ENCODE results near the gene NSL1. TPM values are rescaled to one million over a fixed set of nuclear protein-coding genes. Genes with fewer than 3 reads are reported as not detected.

The NSL1 gene
- total RNA-seq, 2 donors from 2014 or later = 28.1 to 30.2 TPM

DNA sequence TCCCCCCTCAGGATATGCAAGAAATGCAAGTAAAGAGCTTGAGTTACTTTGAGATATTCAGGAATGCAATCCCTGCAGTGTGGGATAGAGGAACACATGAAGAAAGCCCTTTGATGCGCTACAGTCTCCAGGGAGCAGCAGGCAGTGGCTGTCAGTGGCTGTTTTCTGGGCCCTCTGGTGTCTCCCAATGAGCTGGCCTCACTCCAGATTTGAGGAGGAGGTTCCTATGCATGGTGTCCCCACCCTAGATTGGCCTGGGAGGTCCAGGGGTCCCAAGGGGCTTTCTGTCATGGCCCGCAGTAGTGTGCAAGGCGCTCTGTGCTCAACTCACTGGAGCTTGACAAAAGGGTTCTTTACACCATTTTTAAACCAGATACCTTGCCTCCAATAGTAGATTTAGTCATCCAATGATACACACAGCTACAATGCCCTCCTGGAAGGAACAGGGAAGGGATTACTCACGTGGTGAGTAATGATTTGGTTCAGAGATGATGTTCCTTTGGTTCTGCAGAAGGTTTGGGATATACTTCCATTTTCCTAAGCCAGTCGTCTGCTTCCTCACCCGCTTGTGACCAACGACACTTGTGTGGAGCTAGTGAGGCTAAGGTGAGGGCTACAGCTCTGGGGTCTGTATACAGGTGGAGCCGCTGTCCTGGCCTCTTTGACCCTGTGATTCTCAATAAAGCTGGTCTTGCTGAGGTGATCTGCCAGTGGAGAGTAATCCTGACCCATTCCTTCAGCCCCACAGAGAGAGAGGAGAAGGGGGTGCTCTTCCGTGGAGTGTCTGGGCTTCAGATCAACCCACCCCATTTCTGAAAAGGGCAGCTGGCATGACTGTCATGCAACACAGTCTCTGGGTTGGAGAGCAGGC lies 98.6 kb downstream of the NSL1 start:
- no peak for ATAC-seq
- DNase-seq = no peak
- intact Hi-C loops (cut with DNase I) = no loop called here

DNA sequence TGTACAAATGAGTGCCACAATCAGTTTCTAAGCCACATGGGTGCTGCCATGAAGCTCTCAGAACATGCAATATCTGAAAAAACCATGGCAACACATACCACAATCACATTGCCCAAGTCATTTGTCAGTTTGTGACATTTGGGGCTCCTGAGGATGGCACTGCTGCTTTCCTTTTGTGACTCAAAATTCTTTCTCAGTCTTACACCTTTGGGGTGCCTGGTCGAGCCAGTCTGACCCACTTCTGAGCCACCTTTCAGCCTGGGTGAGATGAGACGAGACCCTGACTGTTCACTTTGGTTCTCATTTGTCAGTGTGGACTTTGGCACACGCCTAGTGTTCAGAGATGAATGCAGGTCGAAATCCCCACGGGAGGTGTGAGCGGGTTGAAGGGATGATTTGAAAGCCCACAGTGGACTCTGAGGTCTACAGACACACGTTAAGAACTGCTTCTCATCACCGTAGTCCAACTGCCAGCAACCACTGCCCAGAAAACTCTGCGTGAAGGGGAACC lies 100.0 kb downstream of the NSL1 start:
- no peak for ATAC-seq
- intact Hi-C loops (cut with DNase I) = no loop called here
- DNase-seq = no peak

DNA sequence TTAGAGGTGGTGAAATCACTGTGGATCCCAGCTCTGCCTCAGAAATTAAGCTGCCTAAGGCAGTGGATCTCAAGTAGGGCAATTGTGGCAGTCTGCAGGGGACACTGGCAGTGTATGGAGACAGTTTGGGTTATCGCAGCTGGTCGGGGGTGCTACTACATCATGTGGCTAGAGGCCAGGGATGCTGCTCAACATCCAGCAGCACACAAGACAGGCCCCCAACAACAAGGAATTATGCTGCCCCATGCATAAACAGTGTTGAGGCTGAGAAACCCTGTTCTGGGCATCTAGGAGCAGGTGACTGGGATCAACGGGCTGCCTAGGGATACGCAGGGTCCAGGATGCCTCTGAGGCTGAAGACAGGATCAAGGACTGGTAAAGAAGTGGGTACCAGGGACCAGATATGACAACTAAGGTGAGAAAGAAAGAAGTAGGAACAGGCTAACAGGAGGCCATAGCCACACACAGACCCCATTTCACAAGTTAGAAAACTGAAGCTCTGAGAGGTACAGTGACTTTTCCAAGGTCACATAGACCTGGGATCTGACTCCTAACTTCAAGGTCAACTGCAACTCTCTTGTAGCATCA lies 100.7 kb downstream of the NSL1 start:
- no peak for DNase-seq
- no peak for ATAC-seq
- intact Hi-C loops (cut with DNase I) = no loop called here

DNA sequence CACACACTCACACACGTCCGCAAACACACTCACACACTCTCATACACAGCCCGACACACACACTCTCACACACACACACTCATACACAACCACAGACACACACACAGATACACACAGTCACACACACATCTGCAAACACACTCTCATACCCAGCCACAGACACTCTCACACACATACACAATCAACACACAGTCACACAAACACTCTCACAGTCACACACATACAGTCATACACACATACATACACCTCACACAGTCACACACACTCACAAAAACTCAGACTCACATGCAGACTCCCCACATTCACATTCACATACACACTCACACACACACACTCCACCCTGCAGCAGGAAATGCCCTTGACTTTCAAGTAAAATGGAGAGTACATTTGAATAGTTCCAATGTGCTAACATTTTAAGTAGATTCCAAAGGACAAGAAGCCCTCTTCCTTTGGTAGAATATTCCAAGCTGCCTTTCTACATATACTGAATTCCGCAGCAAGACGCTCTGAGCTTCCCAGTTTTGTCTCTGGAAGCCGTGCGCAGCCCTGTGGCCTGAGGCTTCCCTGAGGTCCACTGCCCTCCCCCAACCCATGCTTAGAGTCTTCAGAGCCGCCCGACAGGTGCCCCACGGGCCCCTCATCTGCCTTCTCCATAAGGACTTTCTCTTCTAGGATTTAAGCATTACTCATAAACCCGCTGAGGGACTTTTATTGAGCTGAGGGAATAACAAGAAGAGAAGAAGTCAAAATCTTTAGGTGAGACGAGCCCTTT lies 101.6 kb downstream of the NSL1 start:
- ATAC-seq (no peak), DNase-seq (no peak)
- intact Hi-C loops (cut with DNase I) = no loop called here

DNA sequence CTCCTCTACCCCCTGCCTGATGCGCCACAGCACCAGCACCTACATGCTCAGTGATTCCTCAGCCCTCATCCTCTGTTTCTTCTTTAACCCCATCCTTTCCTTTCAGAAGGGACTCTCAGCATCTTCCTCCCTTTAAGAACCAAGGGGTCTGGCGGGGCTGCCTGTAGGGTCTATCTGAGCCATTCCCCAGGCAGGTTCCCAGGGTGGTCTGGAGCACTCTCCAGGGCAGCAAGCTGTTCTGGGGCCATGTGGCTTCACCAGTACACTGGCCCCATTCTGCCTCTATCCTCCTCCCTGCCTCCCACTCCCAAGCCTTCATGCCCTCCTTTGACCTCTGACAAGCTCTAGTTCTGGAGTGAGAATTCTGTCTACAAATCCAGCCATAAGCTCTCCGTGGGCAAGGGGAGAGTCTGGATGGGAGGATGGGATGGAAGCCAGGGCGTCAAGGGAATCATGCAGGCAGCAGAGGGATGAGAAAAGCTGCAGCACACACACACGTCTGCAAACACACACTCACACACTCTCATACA lies 102.3 kb downstream of the NSL1 start:
- DNase-seq (no peak), ATAC-seq (no peak)
- intact Hi-C loops (cut with DNase I) = no loop called here

DNA sequence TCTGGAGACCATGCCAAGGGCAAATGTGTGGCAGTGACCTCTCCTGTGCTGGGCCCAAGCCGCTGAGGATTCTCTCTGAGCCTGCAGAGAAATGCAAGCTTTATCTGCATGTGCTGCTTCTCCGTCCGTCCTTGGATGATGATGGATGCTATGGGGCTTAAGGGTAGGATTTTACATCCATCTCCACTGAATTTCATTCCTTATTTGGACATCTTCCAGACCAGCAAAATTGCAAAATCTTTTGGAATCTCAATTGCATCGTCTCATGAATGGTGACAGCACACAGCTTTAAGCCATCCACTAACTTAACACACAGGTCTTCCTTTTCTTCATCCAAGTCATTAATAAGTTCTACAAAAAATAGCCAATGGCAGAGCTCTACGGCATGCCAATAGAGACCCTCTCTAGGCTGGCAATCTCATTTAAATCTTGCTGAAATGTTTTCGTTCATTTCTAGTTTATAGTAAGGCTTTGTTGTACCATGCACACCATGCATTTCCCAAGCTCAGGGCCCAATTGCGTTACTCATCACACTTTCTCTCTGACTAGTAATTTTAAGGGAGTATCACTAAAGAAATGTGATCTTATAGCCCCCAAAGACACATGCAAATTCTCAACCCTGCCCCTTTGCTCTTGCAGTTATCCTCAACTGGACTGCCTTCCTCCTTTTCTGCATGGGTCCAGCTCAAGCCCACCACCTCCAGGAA lies 103.1 kb downstream of the NSL1 start:
- DNase-seq (no peak), ATAC-seq (no peak)
- intact Hi-C loops (cut with DNase I) = no loop called here

DNA sequence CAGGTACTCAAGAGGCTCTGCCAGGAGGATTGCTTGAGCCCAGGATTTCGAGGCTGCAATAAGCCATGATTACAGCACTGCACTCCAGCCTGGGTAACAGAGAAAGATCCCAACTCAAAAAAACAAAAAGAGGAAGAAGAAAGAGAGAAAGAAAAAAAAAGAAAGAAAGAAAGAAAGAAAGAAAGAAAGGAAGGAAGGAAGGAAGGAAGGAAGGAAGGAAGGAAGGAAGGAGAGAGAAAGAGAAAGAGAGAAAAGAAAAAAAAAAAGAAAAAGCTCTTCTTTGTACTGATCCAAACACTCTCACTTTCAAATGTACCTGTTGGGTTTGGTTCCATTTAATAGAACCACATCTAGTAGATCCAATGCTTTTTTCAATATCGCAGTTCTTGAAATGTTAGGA lies 103.8 kb downstream of the NSL1 start:
- no peak for ATAC-seq
- DNase-seq = no peak
- intact Hi-C loops (cut with DNase I) = no loop called here

DNA sequence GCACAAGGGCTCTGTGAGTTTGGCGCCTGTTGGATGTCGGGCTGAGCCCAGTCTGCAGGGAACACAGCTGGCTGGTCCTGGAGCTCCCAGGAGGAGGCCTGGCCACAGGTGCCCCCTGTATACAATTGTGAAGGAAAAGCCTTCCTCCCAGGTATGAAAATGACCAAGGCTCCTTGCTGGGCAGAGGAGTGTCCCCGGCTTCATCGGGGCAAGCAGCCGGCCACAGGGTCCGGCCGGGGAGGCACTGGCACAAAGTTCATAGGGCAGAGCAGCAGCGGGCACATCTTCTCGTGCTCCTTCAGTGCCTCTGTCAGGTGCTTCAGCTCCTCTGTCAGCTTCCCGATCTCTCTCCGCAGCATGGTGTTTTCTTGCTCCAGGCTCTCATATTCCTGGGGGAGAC lies 105.0 kb downstream of the NSL1 start:
- intact Hi-C loops (cut with DNase I) = no loop called here
- DNase-seq = no peak
- ATAC-seq = no peak

DNA sequence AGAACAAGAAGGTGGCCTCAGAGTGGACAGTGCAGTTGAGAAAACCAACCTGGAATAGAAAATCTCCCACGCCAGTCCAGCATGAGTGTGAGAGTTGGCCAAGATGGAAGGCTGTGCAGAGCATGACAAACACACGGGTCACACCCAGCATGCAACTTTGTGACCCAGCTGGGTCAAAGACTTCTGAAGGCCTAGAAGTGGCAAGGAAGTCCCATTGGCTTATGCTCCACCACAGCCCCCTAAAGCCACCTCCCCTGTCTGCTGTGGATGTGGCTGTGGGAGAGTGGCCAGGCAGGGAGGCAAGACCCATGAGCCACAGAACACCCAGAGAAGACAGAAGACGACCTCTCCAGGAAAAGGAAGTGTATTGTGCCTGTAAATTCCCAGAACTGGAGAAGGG lies 105.5 kb downstream of the NSL1 start:
- DNase-seq = no peak
- intact Hi-C loops (cut with DNase I) = no loop called here
- no peak for ATAC-seq

DNA sequence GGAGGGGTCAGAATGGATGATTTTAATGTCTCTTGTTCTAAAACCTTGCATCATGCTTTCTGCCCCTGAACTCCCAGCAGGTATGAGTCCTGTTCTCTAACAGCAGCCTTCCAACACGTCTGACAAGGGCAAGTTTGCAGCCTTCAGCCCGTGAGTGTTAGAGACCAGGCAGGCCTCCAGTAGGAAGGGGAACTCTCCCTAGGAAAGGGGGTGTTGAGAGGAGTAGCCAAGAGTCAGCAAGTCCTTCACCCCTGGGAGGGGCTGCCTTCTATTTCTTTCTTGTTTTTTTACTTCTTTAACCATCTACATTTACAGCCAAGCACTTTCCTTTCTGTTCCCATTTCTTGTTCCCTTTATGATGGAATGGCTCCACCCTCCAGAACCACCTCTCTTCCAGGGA lies 106.1 kb downstream of the NSL1 start:
- intact Hi-C loops (cut with DNase I) = no loop called here
- peak in 1 of 2 donors; percentile 48 for ATAC-seq
- DNase-seq = no peak

DNA sequence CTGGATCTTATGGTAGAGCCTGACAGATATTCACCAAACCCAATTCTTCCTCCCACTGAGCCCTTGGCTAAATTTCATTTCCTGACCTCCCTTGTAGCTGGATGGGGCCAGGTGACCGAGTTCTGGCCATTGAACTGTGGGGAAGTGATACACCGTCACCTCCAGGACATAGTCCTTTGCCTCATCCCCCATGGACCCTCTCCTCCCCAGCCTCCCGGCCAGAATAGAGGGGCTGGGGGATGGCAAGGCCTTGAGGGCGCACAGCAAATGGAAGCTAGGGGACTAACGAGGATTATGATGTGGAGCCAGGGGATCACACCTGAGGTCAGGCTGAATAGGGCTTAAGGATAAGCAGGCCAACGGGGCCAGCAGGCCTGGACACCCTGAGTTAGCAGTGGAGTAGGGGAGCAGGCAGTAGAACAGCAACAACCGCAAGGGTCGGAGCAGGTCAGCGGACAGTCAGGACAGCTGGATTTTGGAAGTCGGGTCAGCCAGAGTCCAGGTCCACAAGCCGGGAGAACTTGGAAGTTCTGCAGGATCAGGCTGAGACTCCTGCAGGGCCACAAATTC lies 107.0 kb downstream of the NSL1 start:
- ATAC-seq = no peak
- no peak for DNase-seq
- intact Hi-C loops (cut with DNase I) = no loop called here

DNA sequence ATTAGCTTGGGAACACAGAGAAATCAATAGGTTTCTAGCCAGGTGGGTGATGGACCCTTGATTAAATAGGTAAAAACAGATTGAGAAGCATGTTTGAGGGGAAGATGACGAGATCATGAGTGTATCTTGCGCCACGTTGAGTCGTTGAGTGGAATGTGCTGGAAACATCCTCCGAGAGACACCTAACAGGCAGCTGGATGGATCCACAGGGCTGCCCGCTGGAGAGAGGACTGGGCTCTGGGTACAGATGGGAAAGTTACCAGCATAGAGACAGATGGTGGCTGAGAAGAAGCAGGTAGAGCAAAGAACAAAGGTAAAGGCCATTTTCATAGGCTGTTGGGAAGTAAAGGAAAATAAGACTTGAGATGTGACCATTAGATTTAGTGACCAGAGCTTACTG lies 107.5 kb downstream of the NSL1 start:
- no peak for ATAC-seq
- DNase-seq = no peak
- intact Hi-C loops (cut with DNase I) = no loop called here

DNA sequence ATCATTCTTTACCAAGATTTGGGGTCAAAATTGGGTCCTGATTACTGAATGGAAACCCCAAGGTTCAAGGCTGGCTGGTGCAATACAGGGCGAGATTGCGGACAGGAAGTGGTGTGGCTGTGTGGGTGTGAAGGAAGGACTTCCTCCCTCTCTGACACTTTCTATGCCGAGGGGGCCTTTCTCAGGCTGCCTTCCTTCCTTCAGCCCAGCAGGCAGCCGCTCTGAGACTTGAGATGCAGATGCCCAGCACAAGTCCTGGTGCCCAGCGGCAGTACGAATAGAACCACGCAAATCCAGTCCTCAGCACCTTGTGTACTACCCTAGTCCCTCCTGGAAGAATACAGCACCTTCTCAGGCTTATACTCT lies 108.2 kb downstream of the NSL1 start:
- ATAC-seq = peak in 1 of 2 donors; percentile 73
- intact Hi-C loops (cut with DNase I) = no loop called here
- DNase-seq = no peak

DNA sequence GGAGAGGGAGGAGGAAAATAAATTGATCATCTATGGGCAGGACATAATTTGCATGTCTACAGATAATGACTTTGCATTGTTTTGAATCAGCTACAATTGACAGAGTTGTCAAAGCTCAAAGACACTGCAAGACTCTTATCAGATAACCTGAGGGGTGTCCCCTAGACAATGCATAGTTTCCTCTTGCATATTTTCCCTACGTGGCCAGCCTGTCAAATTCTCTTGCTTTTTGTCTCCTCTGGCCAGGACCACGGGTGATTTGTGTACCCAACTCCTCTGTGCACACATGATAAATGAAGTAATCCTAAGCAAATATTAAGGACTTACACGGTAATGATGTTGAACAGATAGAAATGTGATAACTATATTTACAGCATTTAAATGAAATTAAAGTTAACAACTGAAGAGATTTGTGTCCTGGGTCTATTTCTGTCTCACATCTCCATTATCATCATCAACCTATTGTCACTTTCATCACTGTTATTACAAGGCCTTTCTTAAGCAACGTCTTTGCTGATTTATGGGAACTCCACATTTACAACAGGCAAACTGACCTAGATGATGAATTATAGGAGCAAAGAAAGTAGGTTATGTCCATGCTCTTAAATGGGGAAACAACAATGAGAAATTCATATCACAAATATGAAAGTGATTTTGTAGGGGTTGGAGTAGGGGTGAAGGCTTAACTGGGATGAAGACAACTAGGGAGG lies 110.7 kb downstream of the NSL1 start:
- ATAC-seq (no peak), DNase-seq (no peak)
- intact Hi-C loops (cut with DNase I) = no loop called here

DNA sequence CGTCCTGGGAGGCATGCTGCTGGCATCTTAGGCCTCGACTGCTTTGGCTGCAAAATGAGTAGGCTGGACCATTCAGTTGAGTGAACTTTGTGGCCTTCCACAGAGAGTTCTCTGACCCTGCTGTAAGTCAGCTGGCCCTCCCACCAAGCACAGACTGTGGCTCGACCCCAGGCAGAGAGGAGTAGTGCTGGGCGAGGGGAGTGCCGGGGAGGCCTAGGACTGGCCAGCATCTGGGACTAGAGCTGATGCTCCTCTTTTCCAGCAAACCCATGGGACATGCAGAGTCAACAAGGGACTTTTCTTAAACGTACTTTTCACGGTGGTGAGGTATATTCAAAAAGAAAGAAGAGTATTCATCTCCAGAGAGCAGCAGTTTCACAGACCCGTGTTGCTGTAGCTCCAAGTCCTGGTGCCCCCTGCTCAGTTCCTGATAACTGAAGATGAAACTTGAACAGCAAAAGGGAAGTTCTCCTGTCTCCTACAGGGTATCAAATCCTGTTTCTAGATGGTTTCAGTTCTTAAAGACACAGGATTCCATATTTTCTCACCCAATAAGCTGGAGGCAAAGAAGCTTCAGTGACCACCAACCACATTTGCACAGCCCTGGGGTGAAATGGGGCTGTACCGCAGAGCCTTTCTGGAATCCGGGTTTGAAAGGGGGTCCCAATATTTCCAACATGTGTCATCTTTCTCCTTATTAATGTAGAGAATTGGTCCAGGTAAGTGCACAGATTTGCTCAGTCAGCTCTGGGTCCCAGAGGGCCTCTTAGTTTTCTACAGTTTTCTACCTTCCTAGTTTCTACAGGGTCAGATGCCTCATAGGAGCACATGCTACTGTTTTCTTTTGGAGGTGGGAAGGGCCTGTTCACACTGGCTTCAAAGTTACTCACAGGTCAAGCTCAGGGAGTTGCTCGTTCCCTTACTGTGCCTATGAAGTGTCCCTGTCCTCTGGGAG lies 112.8 kb downstream of the NSL1 start:
- intact Hi-C loops (cut with DNase I) = no loop called here
- ATAC-seq (no peak), DNase-seq (no peak)

DNA sequence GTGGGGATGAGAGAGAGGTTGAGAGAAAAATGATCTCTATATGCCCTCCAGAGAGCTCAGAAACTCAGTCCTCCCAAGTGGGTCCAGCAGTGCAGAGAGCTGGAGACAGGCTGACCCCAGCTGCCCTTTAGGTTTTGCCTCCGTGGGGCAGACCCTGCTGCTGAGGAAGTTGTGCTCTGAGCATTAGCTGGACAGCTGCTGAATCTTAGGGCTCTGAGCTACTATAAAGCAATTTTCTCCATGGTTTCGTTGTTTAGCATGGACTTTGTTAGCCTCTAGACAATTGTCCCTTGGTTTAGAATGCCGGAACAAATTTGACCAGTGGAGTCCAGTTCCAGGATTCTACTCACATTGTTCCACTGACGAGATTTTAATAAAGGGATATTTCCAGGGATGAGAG lies 114.0 kb downstream of the NSL1 start:
- DNase-seq (no peak), ATAC-seq (no peak)
- intact Hi-C loops (cut with DNase I) = no loop called here

DNA sequence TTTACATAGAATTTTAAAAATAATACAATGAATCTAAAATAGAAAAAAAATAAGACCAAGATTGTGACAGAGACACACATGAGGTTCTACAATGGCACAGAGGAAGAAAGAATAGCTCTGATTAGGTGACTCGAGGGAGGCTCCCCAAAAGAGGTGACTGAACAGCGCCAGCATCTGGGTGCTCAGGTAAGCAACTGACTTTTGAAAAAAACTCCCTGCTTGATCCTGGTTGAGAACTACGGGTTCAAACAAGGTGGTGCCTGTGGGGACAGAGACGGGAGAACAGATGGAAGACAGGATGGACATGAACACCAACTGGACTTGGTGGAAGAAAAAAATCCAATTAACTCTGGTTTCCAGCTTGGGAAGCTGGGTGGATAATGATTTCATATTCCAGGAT lies 114.4 kb downstream of the NSL1 start:
- ATAC-seq = no peak
- intact Hi-C loops (cut with DNase I) = no loop called here
- DNase-seq = no peak
